Esophagus (tissue), 2 donors: ENCODE data around the gene C1QTNF1. TPM values are rescaled to one million over a fixed set of nuclear protein-coding genes. Genes with fewer than 3 reads are reported as not detected.
A peak's percentile ranks its signal among the peaks of the same experiment; 100 is the strongest.

Experiments
- H3K27ac ChIP-seq, 2 donors: one replicate each; pipeline ENCODE4 v1.5.1; 2013; ENCODE audit warnings: low read depth in 2 of 2, mild to moderate bottlenecking in 2 of 2, inconsistent platforms in 1 of 2, low read length in 1 of 2, moderate library complexity in 1 of 2
- H3K27me3 ChIP-seq, 2 donors: one replicate each; pipeline ENCODE4 v1.6.1; 2013; ENCODE audit warnings: low read length in 2 of 2, control low read depth in 1 of 2, mild to moderate bottlenecking in 1 of 2; ENCODE audit not compliant: insufficient read depth in 2 of 2, control insufficient read depth in 1 of 2
- H3K36me3 ChIP-seq, 2 donors: one replicate each; pipeline ENCODE4 v1.6.1; 2013; ENCODE audit warnings: low read length in 1 of 2; ENCODE audit not compliant: control insufficient read depth in 2 of 2, insufficient read depth in 2 of 2
- H3K4me1 ChIP-seq, 2 donors: one replicate each; pipeline ENCODE4 v1.6.1; 2013; ENCODE audit warnings: low read length in 1 of 2; ENCODE audit not compliant: control insufficient read depth in 2 of 2, insufficient read depth in 2 of 2
- H3K4me3 ChIP-seq, 2 donors: one replicate each; pipeline ENCODE4 v1.5.1; 2013; ENCODE audit warnings: low read length in 2 of 2, mild to moderate bottlenecking in 2 of 2, low read depth in 1 of 2, moderate library complexity in 1 of 2
- H3K9me3 ChIP-seq, 2 donors: one replicate each; pipeline ENCODE4 v1.6.1; 2013; ENCODE audit warnings: mild to moderate bottlenecking in 2 of 2, low read depth in 1 of 2, low read length in 1 of 2, moderate library complexity in 1 of 2; ENCODE audit not compliant: control insufficient read depth in 2 of 2, insufficient read depth in 1 of 2
- WGBS, 2 donors: extraction: QIAGEN DNeasy Blood & Tissue Kit; methylation state at CpG; one replicate each; pipeline ENCODE4 v1.1.7; 2013; 5-methylcytosine and 5-hydroxymethylcytosine counted together
- polyA plus RNA-seq, 2 donors: library from polyadenylated mRNA; stranded (reverse); fragments of 200-250 nt; gene quantifications; one replicate each; pipeline ENCODE4 v1.2.3, GENCODE V29; 2013
- donor health status: healthy with polysubstance abuse.
- donor health status: Bipolar disorder and iron deficiency.

Gene C1QTNF1
- polyA plus RNA-seq, 2 donors = 6.0 to 7.2 TPM

- Histone ChIP-seq H3K27ac (peak overlapping the region in 1 of 2 donors; percentile 18), H3K27me3 (no peaks in the 10 kb centered on the region)
Measured at GRCh38 chr17:79022507-79022991, 1.4 kb upstream of the C1QTNF1 start.

GRCh38 chr17:79023180-79023705 is 726 bp upstream of the C1QTNF1 start:
- Histone ChIP-seq H3K4me1 (peaks cover 10 to 23% of the 10 kb centered on the region in 2 donors), H3K27ac (no peak overlapping the region), H3K4me3 (no peak overlapping the region), H3K36me3 (no peaks in the 10 kb centered on the region), H3K9me3 (no peaks in the 10 kb centered on the region), H3K27me3 (no peaks in the 10 kb centered on the region)
- 88% methylated on average over 12 of the region's 12 CpGs for WGBS, 2 donors

More at GRCh38 chr17:79022507-79022991, 1.4 kb upstream of the C1QTNF1 start:
- Histone ChIP-seq H3K4me3 (no peak overlapping the region), H3K4me1 (peaks cover 3 to 17% of the 10 kb centered on the region in 2 donors), H3K36me3 (no peaks in the 10 kb centered on the region), H3K9me3 (no peaks in the 10 kb centered on the region)
- 68 to 79% methylated on average over 8 to 9 of the region's 9 CpGs for WGBS, 2 donors

GRCh38 chr17:79024901-79025737 is 1.1 kb downstream of the C1QTNF1 start:
- Histone ChIP-seq H3K4me3 (peak overlapping the region; percentile 37 to 53), H3K27ac (peak overlapping the region in 1 of 2 donors; percentile 14), H3K9me3 (no peaks in the 10 kb centered on the region), H3K4me1 (peaks cover 10 to 24% of the 10 kb centered on the region in 2 donors), H3K36me3 (no peaks in the 10 kb centered on the region), H3K27me3 (no peaks in the 10 kb centered on the region)
- WGBS, 2 donors = 38 to 57% methylated on average over 31 of the region's 31 CpGs

- no peaks in the 10 kb centered on the region for H3K9me3 ChIP-seq
- H3K4me1 ChIP-seq = peaks cover 10 to 22% of the 10 kb centered on the region in 2 donors
- no peaks in the 10 kb centered on the region for H3K36me3 ChIP-seq
- no peaks in the 10 kb centered on the region for H3K27me3 ChIP-seq
- no peak overlapping the region for H3K4me3 ChIP-seq
- WGBS, 2 donors = 41 to 50% methylated on average over 16 of the region's 16 CpGs
- H3K27ac ChIP-seq = peak overlapping the region; percentile 43 to 48
Measured at GRCh38 chr17:79026376-79027273, 2.7 kb downstream of the C1QTNF1 start.

GRCh38 chr17:79027274-79027924 is 3.4 kb downstream of the C1QTNF1 start:
- Histone ChIP-seq H3K36me3 (no peaks in the 10 kb centered on the region), H3K4me1 (peaks cover 10 to 22% of the 10 kb centered on the region in 2 donors), H3K27me3 (no peaks in the 10 kb centered on the region), H3K4me3 (no peak overlapping the region), H3K9me3 (no peaks in the 10 kb centered on the region), H3K27ac (peak overlapping the region; percentile 43 to 48)
- 23 to 26% methylated on average over 10 of the region's 10 CpGs for WGBS, 2 donors

- no peaks in the 10 kb centered on the region for H3K27me3 ChIP-seq
- 19 to 22% methylated on average over 16 of the region's 16 CpGs for WGBS, 2 donors
- no peaks in the 10 kb centered on the region for H3K9me3 ChIP-seq
- H3K27ac ChIP-seq = peak overlapping the region in 1 of 2 donors; percentile 43
- H3K36me3 ChIP-seq = no peaks in the 10 kb centered on the region
- no peak overlapping the region for H3K4me3 ChIP-seq
- H3K4me1 ChIP-seq = peaks cover 10 to 22% of the 10 kb centered on the region in 2 donors
Measured at GRCh38 chr17:79027925-79028491, 4.0 kb downstream of the C1QTNF1 start.

- Histone ChIP-seq H3K36me3 (no peaks in the 10 kb centered on the region), H3K9me3 (no peaks in the 10 kb centered on the region), H3K27ac (no peak overlapping the region), H3K4me3 (no peak overlapping the region), H3K4me1 (peaks cover 10 to 26% of the 10 kb centered on the region in 2 donors), H3K27me3 (no peaks in the 10 kb centered on the region)
- 68 to 74% methylated on average over 17 of the region's 17 CpGs for WGBS, 2 donors
Measured at GRCh38 chr17:79028496-79029326, 4.7 kb downstream of the C1QTNF1 start.

- no peaks in the 10 kb centered on the region for H3K9me3 ChIP-seq
- no peak overlapping the region for H3K27ac ChIP-seq
- H3K27me3 ChIP-seq = no peaks in the 10 kb centered on the region
- no peak overlapping the region for H3K4me3 ChIP-seq
- no peaks in the 10 kb centered on the region for H3K36me3 ChIP-seq
- peaks cover 10 to 23% of the 10 kb centered on the region in 2 donors for H3K4me1 ChIP-seq
- 87 to 88% methylated on average over 16 of the region's 16 CpGs for WGBS, 2 donors
Measured at GRCh38 chr17:79029327-79030009, 5.5 kb downstream of the C1QTNF1 start.
